HG02943 (cell line): Measurements from ENCODE around the gene SCARB1.

Experiments
- ATAC-seq: cut with Tn5 transposase; IDR thresholded peaks from one replicate; pipeline ENCODE4 v1.9.1; 2021; ENCODE audit warnings: mild to moderate bottlenecking, low read depth, moderate library complexity; ENCODE audit not compliant: unreplicated experiment

SCARB1 gene

GRCh38 chr12:124764870-124765580, 98.6 kb downstream of the SCARB1 start:
- ATAC-seq, result no peak

GRCh38 chr12:124764451-124764850, 99.2 kb downstream of the SCARB1 start:
- no peak for ATAC-seq

- ATAC-seq, result no peak
These were observed 100.1 kb downstream of the SCARB1 start for GRCh38 chr12:124763594-124763979.

GRCh38 chr12:124762791-124763593, 100.7 kb downstream of the SCARB1 start:
- no peak for ATAC-seq

GRCh38 chr12:124762384-124762783, 101.3 kb downstream of the SCARB1 start:
- ATAC-seq, result no peak

- ATAC-seq, result no peak
These were observed 101.8 kb downstream of the SCARB1 start for GRCh38 chr12:124761871-124762270.

- no peak for ATAC-seq
These were observed 102.6 kb downstream of the SCARB1 start for GRCh38 chr12:124761056-124761455.

GRCh38 chr12:124760560-124760959, 103.1 kb downstream of the SCARB1 start:
- no peak for ATAC-seq

GRCh38 chr12:124759841-124760503, 103.7 kb downstream of the SCARB1 start:
- ATAC-seq, result no peak

- ATAC-seq, result no peak
These were observed 105.1 kb downstream of the SCARB1 start for GRCh38 chr12:124758266-124759220.

GRCh38 chr12:124757329-124757728, 106.3 kb downstream of the SCARB1 start:
- no peak for ATAC-seq

- ATAC-seq, result no peak
These were observed 106.9 kb downstream of the SCARB1 start for GRCh38 chr12:124756760-124757159.

- no peak for ATAC-seq
These were observed 107.5 kb downstream of the SCARB1 start for GRCh38 chr12:124756166-124756565.

- ATAC-seq, result no peak
These were observed 107.9 kb downstream of the SCARB1 start for GRCh38 chr12:124755801-124756148.

- no peak for ATAC-seq
These were observed 108.5 kb downstream of the SCARB1 start for GRCh38 chr12:124754949-124755800.

GRCh38 chr12:124754491-124754890, 109.2 kb downstream of the SCARB1 start:
- ATAC-seq, result no peak

- ATAC-seq, result no peak
These were observed 109.7 kb downstream of the SCARB1 start for GRCh38 chr12:124753993-124754392.

GRCh38 chr12:124753228-124753591, 110.5 kb downstream of the SCARB1 start:
- no peak for ATAC-seq

GRCh38 chr12:124752437-124753227, 111.0 kb downstream of the SCARB1 start:
- no peak for ATAC-seq
